Endodermal cell (in vitro differentiated cells): Measurements from ENCODE around the gene CPED1. TPM values are rescaled to one million over a fixed set of nuclear protein-coding genes. Genes with fewer than 3 reads are reported as not detected.

Source experiments
- DNase-seq: peaks from one replicate; pipeline ENCODE4 v3.0.0-alpha.2; 2017
- H3K27ac ChIP-seq: 2 replicates; pipeline ENCODE4 v1.5.1; 2013; ENCODE audit warnings: mild to moderate bottlenecking, low read depth, low read length, moderate library complexity
- H3K27me3 ChIP-seq: 2 replicates; pipeline ENCODE4 v1.6.1; 2013; ENCODE audit warnings: mild to moderate bottlenecking, low read length, moderate library complexity; ENCODE audit not compliant: insufficient read depth, control insufficient read depth, poor library complexity, severe bottlenecking
- H3K36me3 ChIP-seq: 2 replicates; pipeline ENCODE4 v1.7.0; 2013; ENCODE audit warnings: mild to moderate bottlenecking, low read length, moderate library complexity; ENCODE audit not compliant: control insufficient read depth, insufficient read depth
- H3K4me1 ChIP-seq: one replicate; pipeline ENCODE4 v1.7.0; 2013; ENCODE audit warnings: low read length; ENCODE audit not compliant: control insufficient read depth, insufficient read depth
- H3K4me3 ChIP-seq: 2 replicates; pipeline ENCODE4 v1.5.1; 2013; ENCODE audit warnings: mild to moderate bottlenecking, low read length, moderate library complexity
- H3K9ac ChIP-seq: 2 replicates; pipeline ENCODE4 v1.6.1; 2013; ENCODE audit warnings: mild to moderate bottlenecking, low read length, moderate library complexity; ENCODE audit not compliant: poor library complexity, severe bottlenecking; ENCODE audit errors: extremely low read depth
- H3K9me3 ChIP-seq: 2 replicates; pipeline ENCODE4 v1.6.1; 2013; ENCODE audit warnings: mild to moderate bottlenecking, low read length, moderate library complexity; ENCODE audit not compliant: control insufficient read depth
- H3K27ac Mint-ChIP-seq: 2 replicates; pipeline ENCODE4 v1.8.0; 2020; ENCODE audit warnings: mixed read lengths
- H3K27me3 Mint-ChIP-seq: 2 replicates; pipeline ENCODE4 v1.8.0; 2021; ENCODE audit warnings: mild to moderate bottlenecking, mixed read lengths; ENCODE audit not compliant: insufficient read depth
- H3K36me3 Mint-ChIP-seq: 2 replicates; pipeline ENCODE4 v1.8.0; 2020; ENCODE audit warnings: low read depth, mixed read lengths
- H3K4me1 Mint-ChIP-seq: 2 replicates; pipeline ENCODE4 v1.8.0; 2020; ENCODE audit warnings: mixed read lengths
- H3K4me3 Mint-ChIP-seq: 2 replicates; pipeline ENCODE4 v1.8.0; 2020; ENCODE audit warnings: mild to moderate bottlenecking, moderate library complexity, mixed read lengths
- H3K9me3 Mint-ChIP-seq: 2 replicates; pipeline ENCODE4 v1.8.0; 2020; ENCODE audit warnings: mild to moderate bottlenecking, mixed read lengths
- WGBS, 2 experiments: methylation state at CpG; one replicate each; pipeline versions ENCODE4 v1.1.5 to v1.1.7; 2013; ENCODE audit warnings: missing lambda C conversion rate in 2 of 2, mixed read lengths in 1 of 2; ENCODE audit not compliant: insufficient coverage in 1 of 2, insufficient read length in 1 of 2; 5-methylcytosine and 5-hydroxymethylcytosine counted together
- total RNA-seq, 2 donors: library from RNA; stranded (reverse); fragmentation: NEBNext Ultra II Directional in 1 of 2; extraction: Animal tissue kit (Norgen Biotek cat#: 25700) in 1 of 2; gene quantifications; 2 replicates in 1 of 2; 3 replicates in 1 of 2; pipeline ENCODE4 v1.2.1, GENCODE V29; 2021
- TF ChIP-seq, protein P1 (sequence below): fragments of 200-600 bp; sonication (generic); conservative IDR thresholded peaks from 2 replicates; pipeline ENCODE4 v1.5.0; 2021; ENCODE audit warnings: antibody characterized with exemption, mild to moderate bottlenecking

Gene CPED1
- total RNA-seq, 2 donors from 2014 or later = 1.1 TPM; not detected in 1

DNA sequence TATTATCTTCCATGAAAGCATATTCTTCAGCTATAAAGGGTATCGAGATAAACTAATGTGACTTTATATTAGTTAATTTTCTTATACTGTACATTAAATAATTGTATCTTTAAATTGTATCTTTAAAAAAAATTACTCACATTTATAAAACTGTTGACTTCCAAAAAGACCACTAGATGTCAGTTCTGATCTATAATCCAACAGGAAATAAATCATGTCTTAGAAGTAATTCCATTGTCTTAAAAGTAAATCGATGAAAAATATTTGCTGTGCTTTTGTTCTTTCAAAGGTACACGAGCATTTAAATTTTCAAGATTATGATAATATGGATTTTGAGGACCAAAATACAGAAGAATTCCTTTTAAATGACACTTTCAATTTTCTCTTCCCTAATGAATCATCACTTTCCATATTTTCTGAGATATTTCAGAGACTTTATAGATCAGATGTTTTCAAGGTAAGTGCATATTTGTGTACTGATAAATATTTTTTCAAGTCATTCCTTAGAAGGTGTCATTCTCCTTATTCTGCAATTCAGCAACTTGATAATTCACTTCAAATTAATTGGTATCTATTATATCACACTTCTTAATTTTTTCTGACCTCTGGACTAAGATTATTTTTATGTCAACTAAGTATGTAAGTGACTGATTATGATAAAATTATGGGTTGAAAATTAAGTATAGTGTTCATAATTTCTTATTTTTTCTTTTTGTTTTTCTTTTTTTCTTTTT lies 138.5 kb downstream of the CPED1 start:
- no peak overlapping the region for H3K4me3 ChIP-seq
- no peaks in the 10 kb centered on the region for H3K36me3 ChIP-seq
- H3K4me1 ChIP-seq = peaks cover 4% of the 10 kb centered on the region
- H3K36me3 Mint-ChIP-seq = no peaks in the 10 kb centered on the region
- no peak overlapping the region for H3K4me3 Mint-ChIP-seq
- peaks cover 15% of the 10 kb centered on the region for H3K4me1 Mint-ChIP-seq
- no peaks in the 10 kb centered on the region for H3K9me3 ChIP-seq
- no peak for DNase-seq
- no peak overlapping the region for H3K27ac ChIP-seq
- no peaks in the 10 kb centered on the region for H3K9me3 Mint-ChIP-seq
- 73% methylated on average over 2 of the region's 3 CpGs; no CpG with 5 or more reads in 1 of the 2 experiments for WGBS, 2 experiments
- H3K27ac Mint-ChIP-seq = no peak overlapping the region
- TF ChIP-seq, protein P1, sequence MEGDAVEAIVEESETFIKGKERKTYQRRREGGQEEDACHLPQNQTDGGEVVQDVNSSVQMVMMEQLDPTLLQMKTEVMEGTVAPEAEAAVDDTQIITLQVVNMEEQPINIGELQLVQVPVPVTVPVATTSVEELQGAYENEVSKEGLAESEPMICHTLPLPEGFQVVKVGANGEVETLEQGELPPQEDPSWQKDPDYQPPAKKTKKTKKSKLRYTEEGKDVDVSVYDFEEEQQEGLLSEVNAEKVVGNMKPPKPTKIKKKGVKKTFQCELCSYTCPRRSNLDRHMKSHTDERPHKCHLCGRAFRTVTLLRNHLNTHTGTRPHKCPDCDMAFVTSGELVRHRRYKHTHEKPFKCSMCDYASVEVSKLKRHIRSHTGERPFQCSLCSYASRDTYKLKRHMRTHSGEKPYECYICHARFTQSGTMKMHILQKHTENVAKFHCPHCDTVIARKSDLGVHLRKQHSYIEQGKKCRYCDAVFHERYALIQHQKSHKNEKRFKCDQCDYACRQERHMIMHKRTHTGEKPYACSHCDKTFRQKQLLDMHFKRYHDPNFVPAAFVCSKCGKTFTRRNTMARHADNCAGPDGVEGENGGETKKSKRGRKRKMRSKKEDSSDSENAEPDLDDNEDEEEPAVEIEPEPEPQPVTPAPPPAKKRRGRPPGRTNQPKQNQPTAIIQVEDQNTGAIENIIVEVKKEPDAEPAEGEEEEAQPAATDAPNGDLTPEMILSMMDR = peak; percentile 60
- H3K27me3 ChIP-seq = peaks cover 9% of the 10 kb centered on the region
- no peaks in the 10 kb centered on the region for H3K27me3 Mint-ChIP-seq
- no peak overlapping the region for H3K9ac ChIP-seq

DNA sequence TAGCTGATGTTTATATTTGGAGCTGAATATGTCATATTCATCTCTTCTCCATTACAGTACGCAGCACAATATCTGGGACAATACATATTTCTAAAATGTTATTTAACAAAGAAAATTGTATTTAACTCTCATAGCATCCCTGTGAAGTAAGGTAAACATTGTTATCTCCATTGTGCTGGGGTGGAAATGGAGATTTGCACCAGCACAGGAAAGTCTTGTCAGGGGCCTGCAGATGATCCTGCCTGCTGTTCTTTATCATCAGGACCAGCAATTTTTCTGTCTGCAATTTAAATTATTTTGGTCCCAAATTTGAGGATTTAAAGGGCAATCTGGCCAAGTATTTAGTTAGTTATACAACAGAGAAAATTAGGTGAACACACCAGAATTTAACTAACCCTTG lies 144.4 kb downstream of the CPED1 start:
- H3K36me3 ChIP-seq = no peaks in the 10 kb centered on the region

DNA sequence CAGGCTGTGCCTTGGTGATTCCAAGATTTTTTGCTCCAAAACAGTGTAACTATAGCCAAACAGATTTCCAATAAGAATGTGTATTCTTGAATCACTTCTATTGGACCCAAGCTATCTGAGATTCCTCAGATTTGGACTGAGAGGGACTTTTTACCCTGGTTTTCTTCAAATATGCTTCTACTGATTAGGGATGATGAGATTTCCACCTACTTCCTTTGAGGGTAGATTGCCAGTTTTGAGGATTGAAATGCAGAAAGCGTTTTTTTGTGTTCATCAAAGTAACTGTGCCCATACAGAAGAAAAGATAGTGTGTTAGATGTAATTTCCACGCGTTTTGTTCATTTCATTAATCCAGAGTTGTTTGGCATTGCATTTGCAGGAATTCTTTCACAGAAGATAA lies 144.9 kb downstream of the CPED1 start:
- H3K4me1 Mint-ChIP-seq = peaks cover 19% of the 10 kb centered on the region
- no peaks in the 10 kb centered on the region for H3K36me3 Mint-ChIP-seq
- H3K27ac ChIP-seq = no peak overlapping the region
- H3K9ac ChIP-seq = no peak overlapping the region
- H3K4me3 ChIP-seq = no peak overlapping the region
- H3K27me3 Mint-ChIP-seq = no peaks in the 10 kb centered on the region
- no peak for DNase-seq
- H3K4me1 ChIP-seq = peaks cover 6% of the 10 kb centered on the region
- H3K27ac Mint-ChIP-seq = no peak overlapping the region
- 88 to 92% methylated on average over 1 to 3 of the region's 3 CpGs for WGBS, 2 experiments
- no peaks in the 10 kb centered on the region for H3K9me3 Mint-ChIP-seq
- no peak overlapping the region for H3K4me3 Mint-ChIP-seq
- no peaks in the 10 kb centered on the region for H3K36me3 ChIP-seq
- TF ChIP-seq, protein P1 = no peak
- H3K9me3 ChIP-seq = no peaks in the 10 kb centered on the region
- peaks cover 9% of the 10 kb centered on the region for H3K27me3 ChIP-seq

More for the DNA sequence above, 144.4 kb downstream of the CPED1 start:
- TF ChIP-seq, protein P1 = no peak
- H3K4me1 Mint-ChIP-seq = peaks cover 19% of the 10 kb centered on the region
- Histone ChIP-seq H3K4me3 (no peak overlapping the region), H3K4me1 (peaks cover 6% of the 10 kb centered on the region), H3K9ac (no peak overlapping the region), H3K27ac (no peak overlapping the region), H3K9me3 (no peaks in the 10 kb centered on the region), H3K27me3 (peaks cover 9% of the 10 kb centered on the region)
- no peaks in the 10 kb centered on the region for H3K36me3 Mint-ChIP-seq
- H3K4me3 Mint-ChIP-seq = no peak overlapping the region
- H3K27me3 Mint-ChIP-seq = no peaks in the 10 kb centered on the region
- no peaks in the 10 kb centered on the region for H3K9me3 Mint-ChIP-seq
- no peak overlapping the region for H3K27ac Mint-ChIP-seq
- DNase-seq = no peak
- no CpG with 5 or more reads among the region's 1 CpG for WGBS, 2 experiments
